Ovary (tissue), 3 donors: ENCODE measurements around the gene SPDYE2.
"Not testable (repeated sequence)": the region's sequence is repeated elsewhere in the genome, so short reads cannot be mapped to it uniquely, and the experiment has no call there.

ENCODE experiments used
- EP300 ChIP-seq: sonication (generic); formaldehyde crosslinking; IDR thresholded peaks from one replicate; pipeline ENCODE4 v1.6.1; 2017; ENCODE audit warnings: antibody characterized with exemption
- POLR2A ChIP-seq: fragments of 450-650 bp; IDR thresholded peaks from one replicate; pipeline ENCODE4 v1.6.1; 2017; ENCODE audit warnings: antibody characterized with exemption, mild to moderate bottlenecking, moderate library complexity
- TF ChIP-seq, protein P1 (sequence below), 3 donors: fragments of 450-650 bp in 2 of 3; fragments of 200-600 bp in 1 of 3; IDR thresholded peaks; one replicate each; pipeline versions ENCODE4 v1.5.1 to v1.8.0; 2016 to 2022; ENCODE audit warnings: antibody characterized with exemption in 3 of 3, mild to moderate bottlenecking in 1 of 3
- donor health status: DM: no; HTN: no; CAD: no.

DNA sequence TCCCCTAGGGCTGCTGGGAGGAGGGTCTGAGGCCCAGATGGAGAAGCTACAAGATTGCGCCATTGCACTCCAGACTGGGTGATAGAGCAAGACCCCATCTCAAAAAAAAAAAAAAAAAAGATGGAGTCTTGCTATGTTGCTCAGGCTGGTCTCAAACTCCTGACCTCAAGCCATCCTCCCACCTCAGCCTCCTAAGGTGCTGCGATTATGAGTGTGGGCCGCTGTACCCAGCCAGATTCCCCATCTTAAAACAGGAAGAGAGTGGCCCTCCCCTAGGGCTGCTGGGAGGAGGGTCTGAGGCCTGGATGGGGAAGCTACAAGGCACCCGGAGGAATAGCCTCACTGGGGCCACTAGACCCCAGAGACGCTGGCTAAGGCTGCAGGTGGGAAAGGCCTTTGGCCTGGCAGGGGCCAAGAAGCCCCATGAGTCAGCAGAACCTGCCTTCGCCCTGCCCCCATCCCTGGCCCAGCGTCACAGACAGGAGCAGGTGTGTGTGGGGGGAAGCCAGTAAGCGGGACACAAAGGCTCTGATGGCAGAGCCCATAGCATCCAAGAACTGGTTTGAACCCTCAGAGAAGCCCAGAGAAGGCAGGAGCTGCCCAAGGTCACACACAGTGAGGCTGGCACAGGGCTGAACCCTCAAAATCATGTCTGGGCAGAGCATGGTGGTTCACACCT, 43.5 kb upstream of the SPDYE2 start:
- TF ChIP-seq, protein P1, sequence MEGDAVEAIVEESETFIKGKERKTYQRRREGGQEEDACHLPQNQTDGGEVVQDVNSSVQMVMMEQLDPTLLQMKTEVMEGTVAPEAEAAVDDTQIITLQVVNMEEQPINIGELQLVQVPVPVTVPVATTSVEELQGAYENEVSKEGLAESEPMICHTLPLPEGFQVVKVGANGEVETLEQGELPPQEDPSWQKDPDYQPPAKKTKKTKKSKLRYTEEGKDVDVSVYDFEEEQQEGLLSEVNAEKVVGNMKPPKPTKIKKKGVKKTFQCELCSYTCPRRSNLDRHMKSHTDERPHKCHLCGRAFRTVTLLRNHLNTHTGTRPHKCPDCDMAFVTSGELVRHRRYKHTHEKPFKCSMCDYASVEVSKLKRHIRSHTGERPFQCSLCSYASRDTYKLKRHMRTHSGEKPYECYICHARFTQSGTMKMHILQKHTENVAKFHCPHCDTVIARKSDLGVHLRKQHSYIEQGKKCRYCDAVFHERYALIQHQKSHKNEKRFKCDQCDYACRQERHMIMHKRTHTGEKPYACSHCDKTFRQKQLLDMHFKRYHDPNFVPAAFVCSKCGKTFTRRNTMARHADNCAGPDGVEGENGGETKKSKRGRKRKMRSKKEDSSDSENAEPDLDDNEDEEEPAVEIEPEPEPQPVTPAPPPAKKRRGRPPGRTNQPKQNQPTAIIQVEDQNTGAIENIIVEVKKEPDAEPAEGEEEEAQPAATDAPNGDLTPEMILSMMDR (IDR thresholded peaks at IDR 0.05), result not testable (repeated sequence)
- TF ChIP-seq POLR2A, EP300: not testable (repeated sequence)
